Globus pallidus (tissue), 1 donor: Measurements from ENCODE around the gene PRRC1.

Experiments
- DNase-seq: peaks from one replicate; pipeline ENCODE4 v3.0.0-alpha.2; 2015; ENCODE audit warnings: low spot score

PRRC1 gene

DNA sequence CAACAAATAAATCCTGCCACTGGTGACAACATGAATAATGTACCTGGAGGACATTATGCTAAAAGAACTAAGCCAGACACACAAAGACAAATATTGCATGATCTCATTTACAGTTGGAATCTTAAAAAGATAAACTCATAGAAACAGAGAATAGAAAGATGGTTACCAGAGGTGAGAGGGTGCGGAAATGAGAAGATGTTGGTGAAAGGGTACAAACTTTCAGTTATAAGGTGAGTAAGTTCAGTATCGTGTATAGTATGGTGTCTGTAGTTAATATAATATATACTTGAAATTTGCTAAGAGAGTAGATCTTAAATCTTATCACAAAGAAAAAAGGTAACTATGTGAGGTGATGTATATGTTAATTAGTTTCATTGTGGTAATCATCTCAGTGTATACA is 63.3 kb downstream of the PRRC1 start:
- no peak for DNase-seq

DNA sequence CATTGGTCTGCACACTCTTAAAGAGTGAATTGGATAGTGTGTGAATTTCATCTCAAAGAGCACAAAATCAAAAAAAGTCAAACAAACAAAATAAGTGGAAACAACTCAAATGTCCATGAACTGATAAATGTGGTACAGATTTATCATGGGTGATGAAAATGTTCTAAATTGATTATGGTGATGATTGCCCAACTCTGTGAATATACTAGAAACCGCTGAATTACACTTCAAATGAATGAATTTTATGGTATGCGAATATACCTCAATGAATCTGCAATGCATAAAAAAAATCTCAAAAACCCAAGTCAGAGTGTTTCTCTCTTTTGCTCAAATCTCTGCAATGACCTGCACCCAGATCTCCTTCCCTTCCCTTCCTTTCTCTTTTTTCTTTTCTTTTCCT is 64.0 kb downstream of the PRRC1 start:
- DNase-seq, result no peak

DNA sequence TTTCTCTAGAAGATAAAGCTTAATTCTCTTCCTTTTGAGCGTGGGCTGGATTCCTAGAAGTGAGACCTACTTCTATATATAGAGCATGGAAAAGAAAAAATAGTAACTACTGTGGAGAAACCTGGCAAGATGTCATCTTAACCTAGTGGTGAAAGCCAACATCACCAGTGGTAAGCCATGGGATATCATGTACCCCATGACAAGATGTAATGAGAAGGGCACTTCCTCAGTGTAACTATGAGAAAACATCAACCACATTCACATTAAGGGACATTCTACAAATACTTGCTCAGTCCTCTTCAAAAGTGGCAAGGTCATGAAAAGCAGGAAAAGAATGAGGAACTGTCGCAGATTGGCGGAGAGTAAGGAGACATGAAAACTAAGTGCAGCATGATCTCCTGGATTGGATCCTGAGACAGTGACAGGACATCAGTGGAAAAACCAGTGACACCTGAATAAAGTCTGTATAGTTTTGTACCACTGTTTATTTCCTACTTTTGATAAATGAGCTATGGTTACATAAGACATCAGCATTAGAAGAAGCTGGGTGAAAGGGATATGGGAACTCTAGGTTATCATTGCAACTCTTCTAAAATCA is 65.4 kb downstream of the PRRC1 start:
- no peak for DNase-seq

DNA sequence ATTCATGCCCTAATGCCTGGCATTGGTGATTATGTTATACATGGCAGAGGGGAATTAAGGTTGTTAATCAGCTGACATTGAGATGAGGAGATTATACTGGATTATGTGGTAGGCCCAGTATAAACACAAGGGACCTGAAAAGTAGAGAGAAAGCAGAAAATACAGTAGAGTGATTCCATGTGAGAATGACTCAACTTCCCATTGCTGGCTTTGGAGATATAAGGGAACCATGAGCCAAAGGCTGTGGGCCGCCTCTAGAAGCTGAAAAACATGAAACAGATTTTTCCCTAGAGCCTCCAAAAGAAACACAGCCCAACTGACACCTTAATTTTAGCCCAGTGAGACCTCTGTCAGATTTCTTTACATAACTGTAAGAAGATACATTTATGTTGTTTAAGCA is 66.4 kb downstream of the PRRC1 start:
- no peak for DNase-seq

DNA sequence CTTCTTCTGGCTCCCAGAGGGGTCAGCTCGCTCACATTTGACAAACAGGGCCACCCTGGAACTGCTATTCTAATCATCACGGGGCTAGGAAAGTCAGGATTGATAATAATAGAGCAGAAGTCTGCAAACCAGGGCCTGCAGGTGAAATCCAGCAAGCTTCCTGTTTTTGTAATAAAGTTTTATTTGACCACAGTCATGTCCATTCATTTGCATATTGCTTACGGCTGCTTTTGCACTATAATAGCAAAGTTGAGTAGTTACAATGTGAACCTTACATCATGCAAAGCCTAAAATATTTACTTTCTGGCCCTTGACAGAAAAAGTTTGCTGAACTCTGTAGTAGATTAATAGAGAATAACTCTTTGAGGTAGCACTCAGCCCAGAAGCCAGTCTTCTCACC is 68.2 kb downstream of the PRRC1 start:
- DNase-seq, result no peak

DNA sequence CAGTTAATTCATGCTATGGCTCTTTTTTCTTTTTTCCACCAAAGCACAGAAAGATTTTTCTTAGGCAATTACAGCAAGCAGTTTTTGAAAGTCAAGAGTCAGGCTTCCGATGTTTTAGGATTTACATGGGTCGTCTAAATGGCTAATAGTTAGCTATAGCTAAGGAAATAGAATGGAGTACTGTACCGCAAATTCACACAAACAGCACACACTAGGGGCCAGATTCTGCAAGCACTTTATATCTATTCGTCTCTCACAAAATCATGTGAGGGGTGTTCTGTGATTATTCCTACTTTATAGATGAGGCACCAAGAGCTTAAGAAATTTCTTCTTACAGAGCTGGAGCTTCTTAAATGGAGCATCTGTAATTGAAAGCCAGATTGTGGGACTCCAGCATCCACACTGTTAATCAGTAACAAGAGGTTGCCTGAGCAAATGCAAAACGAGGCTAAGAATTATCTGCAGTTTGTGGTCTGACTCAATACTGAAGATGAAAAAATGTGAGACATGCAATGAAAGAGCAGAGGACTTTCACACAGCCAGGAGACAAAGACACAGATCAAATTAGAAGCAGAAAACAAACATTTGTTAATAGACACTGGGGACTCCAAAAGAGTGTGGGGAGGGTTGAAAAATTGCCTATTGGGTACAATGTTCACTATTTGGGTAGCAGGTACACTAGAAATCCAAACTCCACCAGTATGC is 68.8 kb downstream of the PRRC1 start:
- DNase-seq, result no peak

DNA sequence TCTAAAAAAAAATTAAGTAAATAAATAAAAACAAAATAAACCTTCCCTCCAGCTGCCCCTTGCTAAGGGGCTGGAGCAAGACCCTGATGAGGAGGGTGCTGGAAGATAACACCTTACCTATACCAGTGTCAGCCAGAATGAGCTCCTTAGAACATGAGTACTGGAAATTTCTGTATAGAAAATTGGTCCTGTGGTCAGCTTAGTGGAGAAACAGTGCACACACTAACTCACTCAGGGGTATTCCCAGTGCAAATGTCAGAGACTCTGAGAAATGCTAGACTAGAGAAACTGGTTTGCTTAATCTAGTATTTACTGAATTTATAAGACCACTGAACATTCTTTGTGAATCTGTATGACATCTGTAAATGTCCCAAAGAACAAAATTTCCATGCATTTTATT is 69.4 kb downstream of the PRRC1 start:
- DNase-seq, result no peak

DNA sequence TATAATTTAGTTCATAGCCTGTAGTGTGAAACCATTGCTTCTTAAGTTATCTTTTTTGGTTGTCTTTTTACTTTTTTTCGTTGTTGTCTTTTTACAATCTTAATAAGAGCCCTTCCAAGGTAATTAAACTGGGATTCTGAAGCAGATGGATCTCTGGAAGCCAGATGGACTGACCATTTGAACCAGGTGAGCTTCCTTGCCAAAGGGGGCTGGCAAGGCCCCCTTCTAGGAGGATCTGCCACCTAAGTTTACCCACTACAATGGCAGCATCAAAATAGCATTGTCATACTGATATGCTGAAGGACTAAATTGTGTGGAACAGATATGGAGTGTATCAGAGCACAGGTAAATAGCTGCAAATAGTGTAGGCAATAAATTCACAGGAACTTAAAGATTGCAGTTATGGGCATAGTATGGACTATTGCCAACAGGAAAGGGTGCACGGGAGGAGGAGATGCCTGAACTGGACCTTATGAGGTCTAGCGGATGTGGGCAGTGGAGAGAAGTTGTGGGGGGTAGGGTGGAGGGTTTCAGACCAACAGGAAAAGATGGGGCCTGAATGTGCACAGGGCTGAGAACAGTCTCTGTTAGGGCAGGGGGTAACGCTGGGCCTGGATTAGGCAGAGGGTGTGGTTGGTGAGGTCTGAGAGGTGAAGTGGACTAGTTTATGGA is 69.9 kb downstream of the PRRC1 start:
- DNase-seq, result no peak

DNA sequence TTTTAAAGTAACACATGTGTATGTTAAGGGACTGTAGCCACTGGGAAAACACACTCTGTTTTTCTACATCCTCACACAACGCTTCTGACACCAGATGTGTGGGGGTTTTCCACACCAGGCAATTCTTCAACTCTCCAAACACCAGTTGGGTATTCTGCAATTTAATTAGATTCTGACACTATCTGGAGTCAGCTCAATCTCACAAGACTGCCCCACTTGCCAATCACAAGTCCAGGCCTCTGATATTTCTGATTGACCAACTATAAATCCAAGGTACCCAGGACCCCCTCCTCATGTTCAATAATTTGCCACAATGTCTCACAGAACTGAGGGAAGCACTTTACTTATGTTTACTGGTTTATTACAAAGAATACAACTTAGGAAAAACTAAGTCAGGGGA is 70.9 kb downstream of the PRRC1 start:
- DNase-seq, result no peak

DNA sequence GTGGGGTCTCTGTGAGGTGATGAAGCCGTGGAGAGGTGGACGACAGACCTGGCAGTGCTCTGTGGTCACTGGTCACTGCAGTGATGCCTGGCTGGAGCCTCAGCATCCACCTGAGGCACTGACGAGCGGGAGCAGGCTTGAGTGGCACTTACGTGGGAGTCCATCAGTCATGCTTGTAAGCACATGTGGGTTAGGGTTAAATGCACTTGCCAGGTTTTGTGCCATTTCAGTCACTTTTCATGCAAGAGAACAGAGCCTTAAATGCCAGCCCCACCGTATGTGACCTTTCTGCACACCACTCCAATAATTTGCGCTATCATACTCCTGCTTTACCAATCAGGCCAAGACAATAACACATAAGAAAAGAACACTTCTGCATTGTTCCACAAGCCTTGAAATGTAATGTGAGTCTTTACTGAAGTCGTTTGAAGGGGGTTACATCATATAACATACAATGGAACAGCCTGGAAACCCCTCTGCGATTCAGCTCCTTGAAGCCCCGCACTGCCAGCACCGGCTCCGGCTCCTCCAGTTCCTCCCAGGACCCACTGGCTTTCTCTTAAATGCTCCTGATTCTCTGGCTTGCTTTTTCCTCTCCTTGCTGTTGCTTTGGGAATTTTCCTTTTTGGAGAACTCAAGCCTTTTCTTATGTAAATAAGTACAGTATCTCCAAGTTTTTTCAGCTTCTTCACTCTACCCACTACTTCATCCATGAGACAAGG is 72.0 kb downstream of the PRRC1 start:
- DNase-seq, result no peak

DNA sequence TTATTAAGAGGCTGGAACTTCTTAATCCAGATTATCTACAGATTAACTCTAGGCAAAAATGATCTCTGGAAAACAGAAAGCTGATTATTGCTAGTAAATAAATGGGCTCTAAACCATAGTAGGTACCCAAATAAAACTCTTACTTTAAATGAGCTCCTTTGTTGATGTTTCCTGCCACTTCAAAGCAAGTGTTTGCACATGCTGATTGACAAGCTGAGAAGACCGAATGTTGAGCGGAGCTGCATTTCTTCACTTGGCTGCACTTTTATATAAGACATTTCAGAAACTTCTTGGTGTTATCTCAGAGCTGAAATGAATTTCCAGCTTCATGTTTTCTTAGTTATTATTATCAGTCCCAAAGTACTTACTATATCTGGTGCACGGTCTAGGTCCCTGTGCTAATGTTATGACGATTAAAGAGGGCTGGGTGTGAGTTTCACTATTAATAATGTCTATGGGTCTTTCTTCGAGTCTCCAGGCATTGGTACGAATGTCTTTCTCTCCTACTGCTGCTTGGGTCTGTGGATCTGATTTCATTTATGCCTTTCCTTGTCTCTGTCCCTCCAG is 72.8 kb downstream of the PRRC1 start:
- no peak for DNase-seq

DNA sequence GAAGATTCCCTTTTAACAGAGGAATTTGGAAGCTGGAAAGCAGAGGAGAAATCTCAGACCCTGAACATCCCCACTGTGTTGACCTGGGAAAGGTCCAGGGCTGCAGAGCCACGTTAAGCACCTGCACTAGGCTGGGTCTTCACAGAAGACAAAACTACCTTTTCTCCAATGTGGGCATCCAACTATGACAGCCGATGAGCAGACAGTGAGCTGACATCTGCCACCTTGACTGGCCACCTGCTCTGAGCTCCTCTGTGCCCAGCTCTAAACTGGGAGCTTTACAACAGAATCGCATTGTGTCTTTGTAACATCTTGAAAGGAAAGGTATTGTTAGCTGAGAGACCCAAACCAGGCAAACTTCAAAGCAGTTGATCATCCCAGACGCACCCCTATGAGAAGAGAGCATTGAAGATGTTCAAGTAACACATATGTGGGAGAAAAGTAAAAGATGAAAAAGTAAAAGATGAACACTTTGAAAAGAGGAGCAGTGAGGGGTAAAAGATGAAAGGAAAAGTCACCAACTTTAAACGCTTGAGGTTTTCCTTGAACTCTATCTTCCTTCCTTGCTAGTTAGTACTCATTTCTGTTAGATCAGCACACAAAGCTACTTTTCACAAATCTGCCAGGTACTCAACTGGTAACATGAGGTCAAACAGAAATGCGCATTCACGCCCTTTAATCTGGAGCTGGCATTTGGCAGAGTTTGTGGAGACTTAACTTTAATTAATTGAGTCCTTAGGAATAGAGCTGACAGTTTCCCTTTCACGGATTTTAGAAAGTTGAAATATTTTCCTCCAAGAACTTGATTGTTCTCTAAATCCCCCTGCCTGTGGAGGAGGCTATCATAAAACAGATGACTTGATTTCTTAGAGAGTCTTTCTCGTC is 78.3 kb downstream of the PRRC1 start:
- no peak for DNase-seq

DNA sequence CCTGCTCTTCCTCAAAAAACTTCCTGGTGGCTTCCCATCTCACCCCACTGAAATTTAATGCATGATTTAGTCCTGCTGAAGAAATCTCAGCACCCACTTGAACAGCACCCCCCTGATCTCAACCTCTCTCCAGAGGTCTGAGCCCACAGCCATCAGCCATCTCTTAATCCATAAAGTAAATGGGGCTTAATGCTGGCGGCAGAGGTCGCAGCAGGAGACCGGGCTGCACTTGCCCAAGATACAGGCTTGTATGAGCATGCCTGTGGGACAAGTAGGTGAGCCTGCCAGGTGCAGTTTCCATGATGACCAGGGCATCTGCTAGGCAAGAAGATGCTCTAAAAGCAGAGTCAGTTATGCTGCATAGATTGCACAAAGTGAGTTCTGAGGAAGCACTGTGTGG is 79.1 kb downstream of the PRRC1 start:
- no peak for DNase-seq

DNA sequence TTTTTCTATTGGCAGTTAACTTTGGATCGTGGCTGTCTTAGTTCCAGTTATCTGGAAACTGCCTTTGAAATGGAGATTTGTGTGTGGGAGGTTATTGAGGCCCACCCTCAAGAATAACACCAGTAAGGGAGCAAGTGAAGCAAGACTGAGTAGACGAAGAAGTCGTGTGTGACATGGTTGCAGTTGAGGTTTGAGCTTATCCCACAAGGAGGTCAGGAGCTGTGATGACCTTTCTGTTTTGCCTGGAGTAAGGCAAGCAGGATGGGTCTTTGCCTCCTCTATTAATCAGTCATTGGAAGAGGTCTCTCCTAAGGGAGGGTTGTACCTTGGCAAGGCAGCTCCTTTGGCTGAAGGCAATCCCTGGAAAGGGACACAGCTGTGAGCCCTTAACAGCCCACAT is 81.9 kb downstream of the PRRC1 start:
- DNase-seq, result no peak

DNA sequence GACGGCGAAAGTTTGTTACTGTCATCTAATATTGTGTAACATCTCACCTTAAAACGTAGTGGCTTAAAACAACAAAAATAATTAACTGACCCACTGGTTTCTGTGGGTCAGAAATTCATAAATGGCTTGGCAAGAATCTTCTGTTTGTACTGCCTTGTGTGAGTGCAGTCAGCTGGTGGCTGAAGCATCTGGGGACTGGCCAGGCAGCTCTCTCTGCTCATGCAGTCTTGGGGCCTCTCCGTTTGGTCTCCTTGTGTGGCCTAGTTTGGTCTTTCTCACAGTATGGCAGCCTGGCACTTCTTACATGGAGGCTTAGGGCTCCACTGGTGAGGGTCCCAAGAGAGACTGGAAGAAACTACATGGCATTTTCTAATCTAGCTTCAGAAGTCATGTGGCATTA is 82.4 kb downstream of the PRRC1 start:
- no peak for DNase-seq

DNA sequence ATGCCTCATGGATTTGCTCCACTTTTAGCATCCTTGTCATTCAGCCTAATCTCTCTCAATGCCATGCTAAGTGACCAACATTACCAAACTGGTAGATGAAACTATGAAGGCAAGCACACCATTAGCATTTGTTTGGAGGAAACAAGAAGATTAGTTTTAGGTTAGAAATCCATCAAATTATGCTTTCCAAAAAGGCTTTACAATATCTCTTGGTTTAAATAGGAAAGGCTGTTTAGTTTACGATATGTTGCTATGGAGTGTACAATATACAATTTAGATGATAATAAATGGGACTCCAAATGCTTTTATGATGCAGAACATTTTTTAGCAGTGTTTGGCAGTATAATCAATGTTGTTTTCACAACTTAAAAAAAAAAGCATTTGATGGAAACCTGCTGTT is 83.7 kb downstream of the PRRC1 start:
- DNase-seq, result no peak

DNA sequence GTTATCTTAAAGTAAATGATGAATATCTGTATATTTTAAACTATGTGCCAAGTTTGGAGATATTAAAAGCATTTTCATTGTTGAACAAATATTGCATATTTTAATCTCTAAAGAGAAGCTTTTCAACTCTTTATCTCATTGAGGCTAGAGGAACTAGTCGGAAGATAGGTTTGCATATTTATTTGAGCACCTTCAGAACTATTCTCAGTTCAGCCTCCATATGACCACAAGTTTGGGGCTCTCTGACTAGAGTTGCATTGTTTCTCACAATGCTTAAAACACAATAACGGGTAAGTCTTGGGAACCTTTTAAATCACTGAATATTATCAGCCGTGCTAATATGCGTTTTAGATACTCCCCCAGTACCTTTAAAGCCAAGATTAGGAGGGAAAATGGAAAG is 84.2 kb downstream of the PRRC1 start:
- DNase-seq, result no peak

DNA sequence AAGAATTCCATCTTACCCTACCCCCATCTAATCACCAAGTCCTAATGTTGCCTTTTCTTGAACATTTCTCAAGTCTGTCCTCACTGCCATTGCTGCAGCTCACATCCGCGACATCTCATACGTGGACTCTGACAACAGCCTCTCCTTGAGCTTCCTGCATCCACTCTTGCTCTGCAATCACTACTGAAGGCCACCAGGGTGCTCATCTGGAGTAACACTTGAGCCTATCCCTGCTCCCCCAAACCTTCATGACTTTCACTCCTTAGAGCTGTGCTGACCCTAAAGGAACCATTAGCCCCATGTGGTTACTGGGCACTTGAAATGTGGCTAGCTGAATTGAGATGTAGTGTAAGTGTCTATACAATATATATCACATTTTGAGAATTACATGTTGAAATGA is 85.0 kb downstream of the PRRC1 start:
- no peak for DNase-seq

DNA sequence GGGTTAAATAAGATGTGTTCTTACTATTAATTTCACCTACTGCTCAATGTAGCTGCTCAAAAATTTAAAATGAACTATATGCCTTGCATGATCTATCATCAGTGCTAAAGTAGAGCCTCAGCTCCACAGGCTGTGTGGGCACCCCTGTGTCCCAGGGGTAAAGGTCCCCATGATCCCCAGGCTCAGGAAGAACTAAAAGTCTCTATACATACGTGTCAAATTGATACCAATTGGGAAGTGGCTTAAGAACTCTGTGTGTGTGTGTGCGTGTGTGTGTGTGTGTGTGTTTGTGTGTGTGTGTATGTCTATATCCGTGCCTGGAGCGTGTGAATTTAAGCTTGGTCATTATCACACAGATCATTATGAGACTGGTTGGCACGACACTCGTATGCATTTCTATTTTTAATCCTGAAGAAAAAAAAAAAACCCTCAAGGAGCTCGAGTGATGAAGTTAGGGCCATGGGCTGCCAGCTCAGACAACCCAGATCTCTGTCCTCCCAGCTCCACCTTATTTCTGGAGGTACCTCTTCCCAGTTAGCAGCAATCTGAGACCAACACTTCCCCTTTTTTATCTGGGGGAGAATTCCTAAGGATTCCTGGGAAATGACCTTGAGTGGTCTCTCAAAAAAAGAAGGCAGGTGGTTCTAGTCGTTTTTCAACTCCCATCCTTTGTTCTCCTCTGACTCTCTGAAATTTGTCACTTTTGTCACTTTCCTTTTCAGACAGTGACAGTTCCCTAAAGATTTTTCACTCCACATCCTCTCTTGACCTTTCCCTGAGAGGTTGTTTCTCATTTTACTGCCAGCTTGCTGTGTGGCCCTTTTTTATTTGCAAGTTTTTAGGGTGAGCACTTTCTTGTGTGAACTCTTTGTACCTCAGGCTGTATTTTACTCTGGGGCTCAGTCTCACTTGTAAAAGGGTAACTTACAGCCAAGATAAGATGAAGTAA is 85.7 kb downstream of the PRRC1 start:
- DNase-seq, result no peak
